GM23338 (cell line): ENCODE data around the gene ZNF106. TPM values are rescaled to one million over a fixed set of nuclear protein-coding genes. Genes with fewer than 3 reads are reported as not detected.

ENCODE experiments used
- ATAC-seq: fragments of 200-7000 bp; cut with Tn5 transposase; 3 replicates; pipeline ENCODE4 v1.9.1; 2020
- DNase-seq: peaks from one replicate; pipeline ENCODE4 v3.0.0-alpha.2; 2015; ENCODE audit warnings: low spot score
- H2AFZ ChIP-seq: fragments of 200-600 bp; sonication (generic); 2 replicates; pipeline ENCODE4 v1.8.0; 2016; ENCODE audit warnings: antibody characterized with exemption, mild to moderate bottlenecking, moderate library complexity
- H3F3A ChIP-seq: fragments of 200-600 bp; sonication (generic); replicated peaks from 2 replicates; pipeline ENCODE4 v1.8.0; 2017; ENCODE audit warnings: antibody characterized with exemption, mixed run types, low read depth
- H3K27ac ChIP-seq: fragments of 200-600 bp; sonication (generic); 2 replicates; pipeline ENCODE4 v1.6.1; 2016; ENCODE audit warnings: low read depth
- H3K27me3 ChIP-seq: fragments of 200-600 bp; sonication (generic); 2 replicates; pipeline ENCODE4 v1.8.0; 2016; ENCODE audit warnings: mild to moderate bottlenecking, mixed run types, moderate library complexity; ENCODE audit not compliant: insufficient read depth
- H3K36me3 ChIP-seq: fragments of 200-600 bp; sonication (generic); 2 replicates; pipeline ENCODE4 v1.8.0; 2016; ENCODE audit warnings: mild to moderate bottlenecking; ENCODE audit not compliant: insufficient read depth
- H3K4me1 ChIP-seq: fragments of 200-600 bp; sonication (generic); 2 replicates; pipeline ENCODE4 v1.8.0; 2016; ENCODE audit warnings: mild to moderate bottlenecking, moderate library complexity; ENCODE audit not compliant: insufficient read depth
- H3K4me2 ChIP-seq: fragments of 200-600 bp; sonication (generic); 2 replicates; pipeline ENCODE4 v1.7.1; 2017; ENCODE audit warnings: mixed run types
- H3K4me3 ChIP-seq: fragments of 200-600 bp; sonication (generic); 2 replicates; pipeline ENCODE4 v1.6.1; 2016; ENCODE audit warnings: mixed run types
- H3K79me2 ChIP-seq: fragments of 200-600 bp; sonication (generic); replicated peaks from 2 replicates; pipeline ENCODE4 v1.8.0; 2017; ENCODE audit warnings: mild to moderate bottlenecking; ENCODE audit not compliant: insufficient read depth
- H3K9me2 ChIP-seq: fragments of 200-600 bp; sonication (generic); 2 replicates; pipeline ENCODE4 v1.8.0; 2017; ENCODE audit not compliant: insufficient read depth
- H4K20me1 ChIP-seq: fragments of 200-600 bp; sonication (generic); replicated peaks from 2 replicates; pipeline ENCODE4 v1.8.0; 2017; ENCODE audit warnings: mild to moderate bottlenecking; ENCODE audit not compliant: insufficient read depth
- H3K27ac Mint-ChIP-seq: 2 replicates; pipeline ENCODE4 v1.8.0; 2020; ENCODE audit warnings: inconsistent platforms, mild to moderate bottlenecking, moderate library complexity, mixed read lengths
- H3K27me3 Mint-ChIP-seq: 3 replicates; pipeline ENCODE4 v1.8.0; 2022; ENCODE audit warnings: low read depth, mild to moderate bottlenecking, moderate library complexity, mixed read lengths, inconsistent platforms; ENCODE audit not compliant: insufficient read depth, poor library complexity
- H3K36me3 Mint-ChIP-seq: 3 replicates; pipeline ENCODE4 v1.8.0; 2021; ENCODE audit warnings: low read depth, mild to moderate bottlenecking, inconsistent platforms, moderate library complexity, mixed read lengths
- H3K4me1 Mint-ChIP-seq: 3 replicates; pipeline ENCODE4 v1.8.0; 2020; ENCODE audit warnings: mild to moderate bottlenecking, inconsistent platforms, mixed read lengths
- H3K4me3 Mint-ChIP-seq: 3 replicates; pipeline ENCODE4 v1.8.0; 2021; ENCODE audit warnings: moderate library complexity, mild to moderate bottlenecking, inconsistent platforms, mixed read lengths
- H3K9me3 Mint-ChIP-seq: 3 replicates; pipeline ENCODE4 v1.8.0; 2020; ENCODE audit warnings: moderate library complexity, mild to moderate bottlenecking, inconsistent platforms, mixed read lengths
- ETS1 ChIP-seq: IDR thresholded peaks from 2 replicates; pipeline ENCODE4 v1.6.1; 2016; ENCODE audit warnings: antibody characterized with exemption
- JUNB ChIP-seq: IDR thresholded peaks from one replicate; pipeline ENCODE4 v1.6.1; 2016; ENCODE audit warnings: antibody characterized with exemption; ENCODE audit not compliant: unreplicated experiment
- NANOG ChIP-seq: IDR thresholded peaks from 2 replicates; pipeline ENCODE4 v1.6.1; 2016; ENCODE audit warnings: antibody characterized with exemption, borderline replicate concordance
- REST ChIP-seq: IDR thresholded peaks from one replicate; pipeline ENCODE4 v1.6.1; 2018; ENCODE audit warnings: antibody characterized with exemption; ENCODE audit not compliant: unreplicated experiment
- STAT1 ChIP-seq: IDR thresholded peaks from one replicate; pipeline ENCODE4 v1.6.1; 2016; ENCODE audit warnings: antibody characterized with exemption; ENCODE audit not compliant: unreplicated experiment
- ZNF114 ChIP-seq: fragments of 250-450 bp; sonication (Bioruptor Pico); IDR thresholded peaks from 2 replicates; pipeline ENCODE4 v1.5.0; 2020; ENCODE audit warnings: mild to moderate bottlenecking, moderate library complexity
- ZNF462 ChIP-seq: fragments of 250-450 bp; sonication (Bioruptor Pico); IDR thresholded peaks from 2 replicates; pipeline ENCODE4 v1.5.0; 2020; ENCODE audit warnings: mild to moderate bottlenecking, moderate library complexity
- polyA plus RNA-seq: library from polyadenylated mRNA; unstranded; fragments of >200 nt; fragmentation: Nextera tagmentation; extraction: Ambion mirVana; gene quantifications from 2 replicates; pipeline ENCODE4 v1.2.1, GENCODE V29; 2016
- total RNA-seq: library from RNA; depleted of rRNA; stranded (reverse); fragments of >200 nt; shearing (Covaris generic); gene quantifications from 2 replicates; pipeline ENCODE4 v1.2.3, GENCODE V29; 2014

Gene ZNF106
- total and polyA plus RNA-seq, 2 experiments from 2014 or later = 48.0 to 53.7 TPM

GRCh38 chr15:42402455-42403205 is 88.3 kb downstream of the ZNF106 start:
- H3K4me3 ChIP-seq = no peak overlapping the region
- no peaks in the 10 kb centered on the region for H4K20me1 ChIP-seq
- Mint-ChIP-seq H3K27ac (no peak overlapping the region), H3K4me3 (no peak overlapping the region), H3K27me3 (peaks cover 3% of the 10 kb centered on the region), H3K4me1 (no peaks in the 10 kb centered on the region; the same call in 2 of the 3 replicates), H3K36me3 (no peaks in the 10 kb centered on the region; the same call in 2 of the 3 replicates), H3K9me3 (no peaks in the 10 kb centered on the region; the same call in 1 of the 3 replicates)
- H3K9me2 ChIP-seq = no peaks in the 10 kb centered on the region
- H3K4me1 ChIP-seq = no peaks in the 10 kb centered on the region
- DNase-seq (no peak), ATAC-seq (no peak)
- H2AFZ ChIP-seq = no peak overlapping the region
- H3K27ac ChIP-seq = no peak overlapping the region
- no peaks in the 10 kb centered on the region for H3K27me3 ChIP-seq
- H3K36me3 ChIP-seq = no peaks in the 10 kb centered on the region
- no peaks in the 10 kb centered on the region for H3K79me2 ChIP-seq
- H3K4me2 ChIP-seq = no peak overlapping the region
- no peak for TF ChIP-seq JUNB
- no peak for TF ChIP-seq ETS1
- no peak for TF ChIP-seq STAT1
- TF ChIP-seq REST = no peak
- TF ChIP-seq ZNF114 = no peak
- no peak for TF ChIP-seq ZNF462
- no peak for TF ChIP-seq NANOG
- H3F3A ChIP-seq = no peaks in the 10 kb centered on the region
